IPS-18a (cell line): Measurements from ENCODE around the gene TTBK1.

Experiments
- H3K27ac ChIP-seq: one replicate; pipeline ENCODE4 v1.5.1; 2013; ENCODE audit warnings: low read length
- H3K27me3 ChIP-seq: one replicate; pipeline ENCODE4 v1.6.1; 2013; ENCODE audit warnings: mild to moderate bottlenecking, low read length; ENCODE audit not compliant: control insufficient read depth, insufficient read depth
- H3K36me3 ChIP-seq: one replicate; pipeline ENCODE4 v1.6.1; 2013; ENCODE audit warnings: low read depth, low read length; ENCODE audit not compliant: control insufficient read depth
- H3K4me1 ChIP-seq: one replicate; pipeline ENCODE4 v1.6.1; 2013; ENCODE audit warnings: low read depth, low read length; ENCODE audit not compliant: control insufficient read depth
- H3K4me3 ChIP-seq: one replicate; pipeline ENCODE4 v1.5.1; 2013; ENCODE audit warnings: low read length
- H3K9ac ChIP-seq: one replicate; pipeline ENCODE4 v1.6.1; 2013; ENCODE audit warnings: mild to moderate bottlenecking, low read length, moderate library complexity
- H3K9me3 ChIP-seq: one replicate; pipeline ENCODE4 v1.6.1; 2013; ENCODE audit warnings: low read depth, low read length; ENCODE audit not compliant: control insufficient read depth

Gene TTBK1

GRCh38 chr6:43257367-43258145 lies 14.3 kb downstream of the TTBK1 start:
- H3K27ac ChIP-seq: no peak overlapping the region
- H3K4me1 ChIP-seq: no peaks in the 10 kb centered on the region
- H3K4me3 ChIP-seq: no peak overlapping the region
- no peaks in the 10 kb centered on the region for H3K9me3 ChIP-seq
- no peaks in the 10 kb centered on the region for H3K36me3 ChIP-seq
- H3K9ac ChIP-seq: no peak overlapping the region
- no peaks in the 10 kb centered on the region for H3K27me3 ChIP-seq

GRCh38 chr6:43258180-43258579 lies 14.9 kb downstream of the TTBK1 start:
- no peaks in the 10 kb centered on the region for H3K36me3 ChIP-seq
- no peak overlapping the region for H3K9ac ChIP-seq
- no peaks in the 10 kb centered on the region for H3K4me1 ChIP-seq
- no peak overlapping the region for H3K27ac ChIP-seq
- H3K4me3 ChIP-seq: no peak overlapping the region
- no peaks in the 10 kb centered on the region for H3K9me3 ChIP-seq
- no peaks in the 10 kb centered on the region for H3K27me3 ChIP-seq

GRCh38 chr6:43258807-43259686 lies 15.8 kb downstream of the TTBK1 start:
- no peak overlapping the region for H3K27ac ChIP-seq
- H3K4me3 ChIP-seq: no peak overlapping the region
- no peaks in the 10 kb centered on the region for H3K4me1 ChIP-seq
- H3K9me3 ChIP-seq: no peaks in the 10 kb centered on the region
- H3K36me3 ChIP-seq: no peaks in the 10 kb centered on the region
- H3K9ac ChIP-seq: no peak overlapping the region
- no peaks in the 10 kb centered on the region for H3K27me3 ChIP-seq

- no peak overlapping the region for H3K27ac ChIP-seq
- no peaks in the 10 kb centered on the region for H3K27me3 ChIP-seq
- no peak overlapping the region for H3K9ac ChIP-seq
- H3K36me3 ChIP-seq: no peaks in the 10 kb centered on the region
- H3K9me3 ChIP-seq: no peaks in the 10 kb centered on the region
- no peak overlapping the region for H3K4me3 ChIP-seq
- no peaks in the 10 kb centered on the region for H3K4me1 ChIP-seq
These were observed 17.5 kb downstream of the TTBK1 start for GRCh38 chr6:43260791-43261190.

- Histone ChIP-seq H3K27me3 (no peaks in the 10 kb centered on the region), H3K9me3 (no peaks in the 10 kb centered on the region), H3K9ac (no peak overlapping the region), H3K4me3 (no peak overlapping the region), H3K36me3 (no peaks in the 10 kb centered on the region), H3K4me1 (no peaks in the 10 kb centered on the region), H3K27ac (no peak overlapping the region)
These were observed 17.9 kb downstream of the TTBK1 start for GRCh38 chr6:43261198-43261597.

- Histone ChIP-seq H3K27me3 (no peaks in the 10 kb centered on the region), H3K9me3 (no peaks in the 10 kb centered on the region), H3K27ac (no peak overlapping the region), H3K4me3 (no peak overlapping the region), H3K4me1 (peaks cover 2% of the 10 kb centered on the region), H3K36me3 (no peaks in the 10 kb centered on the region), H3K9ac (no peak overlapping the region)
These were observed 18.9 kb downstream of the TTBK1 start for GRCh38 chr6:43262000-43262779.

GRCh38 chr6:43262780-43263313 lies 19.6 kb downstream of the TTBK1 start:
- peaks cover 3% of the 10 kb centered on the region for H3K27me3 ChIP-seq
- H3K27ac ChIP-seq: no peak overlapping the region
- no peak overlapping the region for H3K9ac ChIP-seq
- no peak overlapping the region for H3K4me3 ChIP-seq
- H3K9me3 ChIP-seq: no peaks in the 10 kb centered on the region
- peaks cover 8% of the 10 kb centered on the region for H3K4me1 ChIP-seq
- H3K36me3 ChIP-seq: no peaks in the 10 kb centered on the region

GRCh38 chr6:43263314-43264178 lies 20.3 kb downstream of the TTBK1 start:
- Histone ChIP-seq H3K36me3 (no peaks in the 10 kb centered on the region), H3K9me3 (no peaks in the 10 kb centered on the region), H3K27me3 (peaks cover 10% of the 10 kb centered on the region), H3K27ac (no peak overlapping the region), H3K4me3 (no peak overlapping the region), H3K9ac (no peak overlapping the region), H3K4me1 (peaks cover 10% of the 10 kb centered on the region)

GRCh38 chr6:43264599-43265145 lies 21.4 kb downstream of the TTBK1 start:
- Histone ChIP-seq H3K4me3 (no peak overlapping the region), H3K4me1 (peaks cover 10% of the 10 kb centered on the region), H3K36me3 (no peaks in the 10 kb centered on the region), H3K9ac (no peak overlapping the region), H3K27me3 (peaks cover 22% of the 10 kb centered on the region), H3K27ac (no peak overlapping the region), H3K9me3 (no peaks in the 10 kb centered on the region)

GRCh38 chr6:43265564-43265963 lies 22.3 kb downstream of the TTBK1 start:
- Histone ChIP-seq H3K9ac (no peak overlapping the region), H3K9me3 (no peaks in the 10 kb centered on the region), H3K27me3 (peaks cover 29% of the 10 kb centered on the region), H3K36me3 (no peaks in the 10 kb centered on the region), H3K4me3 (no peak overlapping the region), H3K27ac (no peak overlapping the region), H3K4me1 (peaks cover 13% of the 10 kb centered on the region)
